ENCODE results near the gene RFC1.

- no peak for TF ChIP-seq CTCF (IDR thresholded peaks at IDR 0.05)
- no peak for TF ChIP-seq POLR2A (IDR thresholded peaks at IDR 0.05)
These were observed 2.3 kb downstream of the RFC1 start for GRCh38 chr4:39363773-39364393.
